Subcutaneous preadipocyte (primary cell): ENCODE data around the gene PYDC2. TPM values are rescaled to one million over a fixed set of nuclear protein-coding genes. Genes with fewer than 3 reads are reported as not detected.

Source experiments
- small RNA-seq: library from RNA; depleted of rRNA; stranded (forward); fragments of <200 nt; gene quantifications from one replicate; pipeline ENCODE3, GENCODE V24; 2012
- total RNA-seq: library from RNA; depleted of rRNA; stranded (reverse); fragments of >200 nt; gene quantifications from 2 replicates; pipeline ENCODE4 v1.2.3, GENCODE V29; 2012

The PYDC2 gene
- not detected in 2 replicates for total RNA-seq

GRCh38 chr3:191461113-191461595, at the start of gene PYDC2:
PYDC2 (plus strand) TSS chr3:191461163; CDS start chr3:191461163, 0 bp downstream.

Small RNA genes within 50 kb of the gene (small RNA-seq; reads per million reads assigned to genes)
- not detected for gene PYDC2

Other genes starting within 250 kb of the PYDC2 start
- gene CCDC50, start 131.8 kb upstream of the PYDC2 start, total RNA-seq = 52.2 and 62.6 TPM in 2 replicates
- gene UTS2B, start 130.6 kb upstream of the PYDC2 start, total RNA-seq = 0.59 and 0.73 TPM in 2 replicates